BJ (cell line): ENCODE measurements around the gene WNK3. TPM values are rescaled to one million over a fixed set of nuclear protein-coding genes. Genes with fewer than 3 reads are reported as not detected.
"Not testable (repeated sequence)": the region's sequence is repeated elsewhere in the genome, so short reads cannot be mapped to it uniquely, and the experiment has no call there.

Experiments used
- CTCF ChIA-PET: fragments of 350-600 bp; formaldehyde crosslinking; extraction: SDS; loops from one replicate; lab custom pipeline; 2021; ENCODE audit warnings: antibody characterized with exemption, inconsistent platforms; lab: Yijun Ruan, JAX
- POLR2A ChIA-PET: fragments of 300-600 bp; sonication (Branson Sonifier 250); formaldehyde crosslinking; extraction: SDS; loops from one replicate; lab custom pipeline; 2021; ENCODE audit warnings: antibody characterized with exemption; lab: Charles Lee
- DNase-seq: peaks from one replicate; pipeline ENCODE4 v3.0.0-alpha.2; 2011; ENCODE audit warnings: low read depth
- H3K27me3 ChIP-seq: 2 replicates; pipeline ENCODE4 v1.6.0; 2011; ENCODE audit warnings: low read length; ENCODE audit not compliant: control insufficient read depth, insufficient read depth
- H3K36me3 ChIP-seq: 2 replicates; pipeline ENCODE4 v1.5.1; 2011; ENCODE audit warnings: low read length; ENCODE audit not compliant: control insufficient read depth, insufficient read depth
- H3K4me3 ChIP-seq: 2 replicates; pipeline ENCODE4 v1.5.1; 2011; ENCODE audit warnings: low read depth, mild to moderate bottlenecking, control low read depth, low read length
- CTCF ChIP-seq: IDR thresholded peaks from 2 replicates; pipeline ENCODE4 v1.5.1; 2011; ENCODE audit warnings: low read depth, mild to moderate bottlenecking, control low read depth, inconsistent platforms, low read length, moderate library complexity; ENCODE audit not compliant: insufficient read depth
- polyA plus RNA-seq: library from polyadenylated mRNA; depleted of rRNA; stranded (reverse); fragments of >200 nt; gene quantifications from 2 replicates; pipeline ENCODE4 v1.2.3, GENCODE V29; 2011

Gene WNK3
- polyA plus RNA-seq, 1 experiment, result 0.06 TPM

- ChIA-PET POLR2A (no interaction called here), CTCF (no interaction called here)
- DNase-seq, result no peak
- no peaks in the 10 kb centered on the region for H3K36me3 ChIP-seq
- TF ChIP-seq CTCF, result no peak
- peaks cover 5% of the 10 kb centered on the region for H3K27me3 ChIP-seq
- H3K4me3 ChIP-seq, result no peak overlapping the region
These were observed 1.6 kb upstream of the WNK3 start for GRCh38 chrX:54359408-54359807.

- Histone ChIP-seq H3K36me3 (no peaks in the 10 kb centered on the region), H3K4me3 (peak overlapping the region; percentile 46), H3K27me3 (peaks cover 5% of the 10 kb centered on the region)
- ChIA-PET POLR2A (no interaction called here), CTCF (no interaction called here)
- no peak for DNase-seq
- TF ChIP-seq CTCF, result no peak
These were observed 772 bp upstream of the WNK3 start for GRCh38 chrX:54358424-54359211.

- no peak for TF ChIP-seq CTCF
- no peaks in the 10 kb centered on the region for H3K36me3 ChIP-seq
- peaks cover 3% of the 10 kb centered on the region for H3K27me3 ChIP-seq
- ChIA-PET POLR2A (no interaction called here), CTCF (no interaction called here)
- no peak overlapping the region for H3K4me3 ChIP-seq
- DNase-seq, result no peak
These were observed 5.2 kb downstream of the WNK3 start for GRCh38 chrX:54352677-54353076.

- H3K27me3 ChIP-seq, H3K4me3 ChIP-seq, H3K36me3 ChIP-seq, DNase-seq, POLR2A ChIA-PET, CTCF ChIA-PET: not testable (repeated sequence)
These were observed 20.5 kb downstream of the WNK3 start for GRCh38 chrX:54337383-54337782.

- ChIA-PET POLR2A (no interaction called here), CTCF (no interaction called here)
- Histone ChIP-seq H3K27me3 (no peaks in the 10 kb centered on the region), H3K36me3 (no peaks in the 10 kb centered on the region), H3K4me3 (no peak overlapping the region)
- no peak for TF ChIP-seq CTCF
- no peak for DNase-seq
These were observed 32.8 kb downstream of the WNK3 start for GRCh38 chrX:54325077-54325476.

- no peak for DNase-seq
- ChIA-PET CTCF (no interaction called here), POLR2A (no interaction called here)
- no peak for TF ChIP-seq CTCF
- Histone ChIP-seq H3K4me3 (no peak overlapping the region), H3K27me3 (no peaks in the 10 kb centered on the region), H3K36me3 (no peaks in the 10 kb centered on the region)
These were observed 37.8 kb downstream of the WNK3 start for GRCh38 chrX:54320067-54320466.
